NCI-H510A treated with DMSO at 0.1 percent for 48 hours (cell line): Measurements from ENCODE around the gene CPEB1.

Experiments used
- DNase-seq: peaks from one replicate; lab custom pipeline; 2025; lab: John Stamatoyannopoulos, UW

CPEB1 gene

GRCh38 chr15:82647045-82647834, at the start of gene CPEB1:
Gene CPEB1 (minus strand): TSS chr15:82647363. CDS start chr15:82628459, 18,904 bp downstream.
- DNase-seq: no peak

- no peak for DNase-seq
Observed at GRCh38 chr15:82692171-82692570, 45.0 kb upstream of the CPEB1 start.

- DNase-seq: no peak
Observed at GRCh38 chr15:82689147-82689546, 42.0 kb upstream of the CPEB1 start.

- no peak for DNase-seq
Observed at GRCh38 chr15:82688691-82689090, 41.5 kb upstream of the CPEB1 start.

GRCh38 chr15:82681371-82681770, 34.2 kb upstream of the CPEB1 start:
- DNase-seq: no peak

GRCh38 chr15:82680200-82681102, 33.3 kb upstream of the CPEB1 start:
- peak; percentile 39 for DNase-seq

- DNase-seq: no peak
Observed at GRCh38 chr15:82679626-82680199, 32.5 kb upstream of the CPEB1 start.

GRCh38 chr15:82677720-82678323, 30.7 kb upstream of the CPEB1 start:
- no peak for DNase-seq

- DNase-seq: no peak
Observed at GRCh38 chr15:82674873-82675272, 27.7 kb upstream of the CPEB1 start.

- DNase-seq: no peak
Observed at GRCh38 chr15:82670699-82671098, 23.5 kb upstream of the CPEB1 start.

- no peak for DNase-seq
Observed at GRCh38 chr15:82666606-82667005, 19.4 kb upstream of the CPEB1 start.

- no peak for DNase-seq
Observed at GRCh38 chr15:82664021-82664420, 16.9 kb upstream of the CPEB1 start.

GRCh38 chr15:82663186-82663600, 16.0 kb upstream of the CPEB1 start:
- no peak for DNase-seq

- DNase-seq: no peak
Observed at GRCh38 chr15:82662641-82663040, 15.5 kb upstream of the CPEB1 start.

GRCh38 chr15:82660378-82660777, 13.2 kb upstream of the CPEB1 start:
- DNase-seq: no peak

GRCh38 chr15:82656641-82657266, 9.6 kb upstream of the CPEB1 start:
- no peak for DNase-seq

GRCh38 chr15:82655606-82656005, 8.4 kb upstream of the CPEB1 start:
- DNase-seq: no peak

GRCh38 chr15:82653483-82654168, 6.5 kb upstream of the CPEB1 start:
- no peak for DNase-seq

- DNase-seq: no peak
Observed at GRCh38 chr15:82651708-82652107, 4.5 kb upstream of the CPEB1 start.

- no peak for DNase-seq
Observed at GRCh38 chr15:82650046-82650670, 3.0 kb upstream of the CPEB1 start.
